A172 (cell line): Measurements from ENCODE around the gene NDUFB11. TPM values are rescaled to one million over a fixed set of nuclear protein-coding genes. Genes with fewer than 3 reads are reported as not detected.
"Not testable (repeated sequence)": the region's sequence is repeated elsewhere in the genome, so short reads cannot be mapped to it uniquely, and the experiment has no call there.

Source experiments
- DNase-seq: peaks from one replicate; pipeline ENCODE4 v3.0.0-alpha.2; 2015; ENCODE audit warnings: low spot score
- total RNA-seq: library from RNA; depleted of rRNA; stranded (reverse); fragments of >200 nt; shearing (Covaris generic); gene quantifications from 2 replicates; pipeline ENCODE4 v1.2.3, GENCODE V29; 2014

Gene NDUFB11
- total RNA-seq, 1 experiment from 2014 or later = 120 TPM

DNA sequence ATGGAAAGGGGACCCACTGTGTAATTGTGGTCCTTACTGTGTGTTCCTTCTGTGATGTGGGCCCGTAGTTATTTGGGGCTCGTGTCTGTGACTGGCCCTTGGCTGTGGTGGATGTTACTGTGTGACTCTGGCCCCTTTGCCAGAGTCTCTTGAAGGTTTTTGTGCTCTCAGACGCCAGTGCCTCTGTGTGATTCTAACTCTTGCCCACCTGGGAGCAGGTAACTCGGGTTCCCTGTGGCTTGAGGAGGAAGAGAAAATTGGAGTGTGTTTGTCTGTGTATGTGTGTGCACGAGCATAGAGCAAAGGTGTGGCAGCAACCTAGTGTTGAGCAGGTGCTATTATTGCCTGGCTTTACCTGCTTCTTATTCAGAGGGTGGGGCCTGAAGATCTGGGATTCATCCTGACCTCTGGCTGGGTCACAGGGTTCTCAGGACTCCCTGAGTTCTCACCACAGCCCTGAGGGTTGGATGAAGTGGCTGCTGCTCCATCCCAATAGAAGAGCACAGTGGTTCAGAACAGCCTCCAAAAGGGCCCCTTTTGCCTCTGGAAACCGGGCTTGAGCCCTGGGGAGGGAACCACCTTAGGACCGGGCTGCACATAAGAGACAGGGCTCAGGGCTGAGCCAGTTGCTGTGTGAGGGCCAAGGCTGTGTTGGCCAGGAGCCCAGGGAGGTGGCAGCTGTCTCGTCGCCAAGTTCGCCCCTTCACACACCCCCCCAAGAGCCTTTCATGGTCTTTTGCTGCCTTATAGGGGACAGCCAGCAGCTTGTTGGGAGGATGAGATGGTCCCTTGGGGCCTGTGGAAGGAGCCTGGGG is 1.8 kb upstream of the NDUFB11 start:
- DNase-seq = no peak

DNA sequence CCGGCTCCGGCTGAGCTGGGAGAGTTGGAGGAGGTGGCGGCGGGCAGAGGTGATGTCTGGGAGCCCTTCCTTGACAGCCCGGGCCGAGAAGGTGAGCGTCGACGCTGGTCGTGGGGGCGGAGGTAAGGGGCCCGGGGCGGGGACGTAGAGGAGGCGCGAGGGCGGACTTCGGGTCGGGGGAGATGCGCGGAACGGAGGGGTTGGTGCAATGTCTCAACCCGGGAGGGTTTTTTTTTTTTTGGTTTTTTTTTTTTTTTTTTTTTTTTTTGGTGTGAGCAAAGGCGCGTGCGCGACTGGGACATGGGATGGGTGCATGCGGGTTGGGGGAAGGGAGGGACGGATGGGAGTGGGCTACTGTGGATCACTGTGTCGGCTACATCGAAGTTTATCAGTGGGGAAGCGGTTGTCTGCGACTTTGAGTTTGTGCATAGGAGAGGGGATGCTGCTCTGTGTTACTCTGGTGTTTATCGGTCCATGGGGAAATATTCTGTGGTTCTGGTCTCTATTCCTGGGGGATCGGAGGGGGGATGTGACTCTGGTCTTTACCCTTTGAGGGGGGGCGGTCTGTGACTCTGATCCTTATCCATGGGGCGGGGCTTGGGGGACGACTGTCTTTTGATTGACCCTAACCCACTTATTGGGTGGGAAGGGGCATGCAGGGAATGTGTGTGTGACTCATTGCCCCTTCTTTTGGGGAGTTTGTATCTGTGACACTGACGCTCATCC is 1.1 kb upstream of the NDUFB11 start:
- no peak for DNase-seq

DNA sequence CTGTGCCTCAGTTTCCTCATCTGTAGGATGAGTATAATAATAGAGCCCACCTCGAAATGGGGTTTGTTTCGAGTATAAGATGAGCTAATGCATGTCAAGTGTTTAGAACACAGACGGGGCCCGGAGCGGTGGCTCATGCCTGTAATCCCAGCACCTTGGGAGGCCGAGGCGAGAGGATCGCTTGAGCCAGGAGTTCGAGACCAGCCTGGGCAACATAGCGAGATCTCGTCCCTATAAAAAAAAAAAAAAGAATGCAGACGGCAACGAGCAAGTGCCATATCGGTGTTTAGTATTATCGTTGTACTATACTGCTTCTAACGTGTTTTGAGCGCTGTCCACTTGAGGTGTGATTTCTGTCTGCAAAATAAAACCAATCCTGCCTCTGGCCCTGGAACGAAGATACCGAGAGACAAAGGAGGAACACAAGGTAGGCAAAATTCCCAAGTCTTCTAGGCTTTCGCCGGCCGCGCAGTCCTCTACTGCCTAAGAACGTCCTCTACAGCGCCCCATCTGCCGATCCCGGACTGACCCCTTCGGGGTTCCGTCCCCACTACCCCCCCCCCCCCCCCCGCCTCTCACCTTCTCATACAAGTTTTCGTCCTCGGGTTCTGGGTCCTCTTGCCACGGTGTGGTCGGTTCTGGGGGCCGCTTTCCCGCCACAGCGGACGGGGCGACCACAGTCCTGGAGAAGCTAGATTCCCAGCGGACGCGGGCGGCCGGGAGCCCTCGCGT is 442 bp downstream of the NDUFB11 start:
- peak; percentile 17 for DNase-seq

DNA sequence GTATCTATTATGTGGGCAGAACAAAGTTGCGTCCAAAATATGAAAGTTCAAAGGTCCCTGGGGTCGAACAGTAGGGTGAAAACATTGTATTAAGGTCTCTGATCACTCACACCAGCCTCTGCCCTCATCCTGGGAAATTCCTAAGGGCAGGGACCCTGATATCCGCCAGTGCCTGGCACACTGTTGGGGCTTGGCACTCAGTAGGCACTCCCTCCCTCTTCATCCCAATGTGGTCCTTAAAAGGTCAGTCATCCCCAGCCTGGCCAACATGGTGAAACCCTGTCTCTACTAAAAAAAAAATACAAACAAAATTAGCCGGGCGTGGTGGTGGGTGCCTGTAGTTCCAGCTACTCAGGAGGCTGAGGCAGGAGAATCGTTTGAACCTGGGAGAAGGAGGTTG is 6.3 kb downstream of the NDUFB11 start:
- no peak for DNase-seq

DNA sequence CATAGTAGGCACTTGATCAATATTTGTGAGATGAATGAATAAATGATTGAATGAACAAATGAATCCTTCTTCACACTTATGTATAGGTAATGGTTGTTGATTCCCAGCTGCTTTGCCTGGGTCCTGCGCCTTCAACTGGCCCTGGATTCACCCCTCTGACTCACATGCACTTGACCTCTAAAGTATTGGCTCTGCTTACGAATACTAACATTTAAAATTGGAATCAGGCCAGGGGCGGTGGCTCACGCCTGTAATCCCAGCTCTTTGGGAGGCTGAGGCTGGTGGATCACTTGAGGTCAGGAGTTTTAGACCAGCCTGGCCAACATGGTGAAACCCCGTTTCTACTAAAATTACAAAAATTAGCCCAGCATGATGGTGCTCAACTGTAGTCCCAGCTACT is 8.9 kb downstream of the NDUFB11 start:
- DNase-seq = peak; percentile 35

DNA sequence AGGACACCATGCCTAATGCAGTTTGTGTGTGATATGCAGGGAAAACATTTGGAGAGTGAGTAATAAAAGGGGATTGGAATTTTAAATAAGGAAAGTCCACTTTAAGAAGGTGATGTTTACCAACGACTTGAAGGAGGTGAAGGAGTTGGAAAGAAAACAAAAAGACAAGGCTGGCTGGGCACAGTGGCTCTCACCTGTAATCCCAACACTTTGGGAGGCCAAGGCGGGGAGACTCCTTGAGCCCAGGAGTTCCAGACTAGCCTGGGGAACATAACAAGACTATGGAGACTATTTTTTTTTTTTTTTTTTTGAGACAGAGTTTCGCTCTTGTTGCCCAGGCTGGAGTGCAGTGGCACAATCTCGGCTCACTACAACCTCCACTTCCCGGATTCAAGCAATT is 11.0 kb downstream of the NDUFB11 start:
- no peak for DNase-seq

DNA sequence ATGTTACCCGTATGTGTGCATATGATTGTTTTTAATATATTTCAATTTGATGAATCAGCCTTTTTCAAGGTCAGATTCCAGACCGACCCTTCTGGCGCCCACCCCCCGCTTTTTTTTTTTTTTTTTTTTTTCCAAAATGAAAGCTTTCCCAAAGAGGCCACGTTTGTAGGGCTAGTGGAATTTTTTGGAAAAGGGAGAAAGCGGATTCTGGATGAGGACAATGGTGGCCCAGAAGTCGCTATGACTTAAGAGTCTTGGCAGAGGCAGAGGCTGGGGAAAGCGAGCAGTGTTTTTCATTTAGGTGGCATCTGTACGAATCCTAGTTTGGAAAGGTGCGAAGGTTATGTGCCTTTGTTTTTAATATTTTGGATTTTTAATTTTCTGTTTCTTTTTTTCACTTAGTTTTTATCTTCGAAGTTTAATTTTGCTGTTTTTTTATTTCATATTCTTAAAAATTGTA is 14.6 kb downstream of the NDUFB11 start:
- DNase-seq = no peak

DNA sequence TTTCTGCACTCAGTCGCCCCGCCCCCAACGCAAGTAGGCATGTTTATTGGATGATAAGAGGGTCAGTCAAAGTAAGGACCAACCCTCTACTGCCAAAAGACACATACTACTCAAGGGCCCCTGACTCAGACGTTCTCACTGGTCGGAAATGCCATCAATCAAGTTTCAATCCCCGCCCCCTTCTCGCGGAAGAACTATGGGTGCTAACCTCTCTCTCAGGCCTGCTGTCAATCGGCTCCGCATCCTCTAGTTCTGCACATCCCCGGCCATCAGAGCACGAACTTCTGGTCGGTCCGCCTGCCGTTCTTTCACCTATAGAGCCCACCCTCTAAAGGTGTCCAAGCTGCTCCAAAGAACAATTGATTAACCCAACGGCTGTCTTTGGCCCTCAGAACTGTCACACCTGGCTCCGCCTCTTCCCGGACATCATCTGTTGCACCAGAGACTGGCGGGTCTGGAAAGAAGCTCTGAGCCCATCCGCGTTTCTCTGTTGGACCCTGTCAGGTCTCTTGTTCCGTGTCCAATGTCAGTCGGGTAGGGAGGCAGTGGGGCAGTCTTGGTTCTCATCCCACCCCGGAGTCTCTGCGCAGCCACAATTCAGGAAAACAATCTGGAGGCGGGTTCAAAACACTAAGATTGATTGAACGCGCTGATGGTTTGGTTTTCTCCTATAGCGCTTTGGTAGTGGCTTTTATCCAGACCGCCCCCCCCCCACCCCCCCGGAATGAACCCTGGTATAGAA is 15.2 kb downstream of the NDUFB11 start:
- peak; percentile 96 for DNase-seq

DNA sequence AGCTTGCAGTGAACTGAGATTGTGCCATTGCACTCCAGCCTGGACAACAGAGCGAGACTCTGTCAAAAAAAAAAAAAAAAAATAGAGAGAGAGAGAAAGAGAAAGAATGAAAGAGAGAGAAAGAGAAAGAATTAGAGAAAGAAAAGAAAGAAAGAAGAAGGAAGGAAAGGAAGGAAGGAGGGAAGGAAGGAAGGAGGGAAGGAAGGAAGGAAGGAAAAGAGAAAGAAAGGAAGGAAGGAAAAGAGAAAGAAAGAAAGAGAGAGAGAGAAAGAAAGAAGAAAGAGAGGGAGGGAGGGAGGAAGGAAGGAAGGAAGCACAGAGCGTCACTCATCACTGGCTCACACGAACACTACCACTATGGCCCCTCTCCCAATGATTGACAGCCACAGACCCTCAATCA is 20.0 kb downstream of the NDUFB11 start:
- DNase-seq = not testable (repeated sequence)

DNA sequence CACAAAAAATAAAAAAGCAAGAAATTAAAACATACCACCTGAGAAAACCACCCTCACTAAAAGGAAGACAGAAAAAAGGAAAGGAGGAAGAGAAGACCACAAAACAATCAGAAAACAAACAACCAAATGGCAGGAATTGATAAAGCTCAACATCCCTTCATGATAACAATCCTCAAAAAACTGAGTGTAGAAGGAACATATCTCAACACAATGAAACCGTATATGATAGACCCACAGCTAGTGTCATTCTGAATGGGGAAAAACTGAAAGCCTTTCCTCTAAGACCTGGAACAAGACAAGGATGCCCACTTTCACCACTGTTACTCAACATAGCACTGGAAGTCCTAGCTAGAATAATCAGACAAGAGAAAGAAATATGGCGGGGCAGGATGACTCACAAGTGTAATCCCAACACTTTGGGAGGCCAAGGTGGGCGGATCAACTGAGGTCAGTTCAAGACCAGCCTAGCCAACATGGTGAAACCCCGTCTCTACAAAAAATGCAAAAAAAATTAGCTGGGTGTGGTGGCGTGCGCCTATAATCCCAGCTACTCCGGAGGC is 27.9 kb downstream of the NDUFB11 start:
- DNase-seq = not testable (repeated sequence)

DNA sequence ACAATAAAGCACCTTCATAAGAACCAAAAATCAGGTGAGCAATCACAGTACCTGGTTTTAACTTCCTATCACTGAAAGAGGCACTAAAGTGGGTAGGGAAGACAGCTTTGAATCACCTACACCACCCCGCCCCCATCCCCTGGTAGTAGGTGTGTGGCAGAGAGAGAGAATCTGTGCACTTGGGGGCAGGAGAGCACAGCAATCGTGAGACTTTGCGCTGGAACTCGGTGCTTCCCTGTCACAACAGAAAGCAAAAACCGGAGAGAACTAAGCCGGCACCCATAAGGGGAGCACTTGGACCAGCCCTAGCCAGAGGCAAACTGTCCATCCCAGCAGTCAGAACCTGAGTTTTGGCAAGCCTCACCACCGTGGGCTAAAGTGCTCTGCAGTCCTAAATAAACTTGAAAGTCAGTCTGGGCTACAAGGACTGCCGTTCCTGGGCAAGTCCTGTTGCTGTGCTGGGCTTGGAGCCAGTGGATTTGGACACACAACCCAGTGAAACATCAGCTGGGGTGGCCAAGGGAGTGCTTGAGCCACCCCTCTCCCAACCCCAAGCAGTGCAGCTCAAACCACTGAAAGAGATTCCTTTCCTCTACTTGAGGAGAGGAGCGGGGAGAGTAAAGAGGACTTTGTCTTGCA is 32.1 kb downstream of the NDUFB11 start:
- DNase-seq = no peak

DNA sequence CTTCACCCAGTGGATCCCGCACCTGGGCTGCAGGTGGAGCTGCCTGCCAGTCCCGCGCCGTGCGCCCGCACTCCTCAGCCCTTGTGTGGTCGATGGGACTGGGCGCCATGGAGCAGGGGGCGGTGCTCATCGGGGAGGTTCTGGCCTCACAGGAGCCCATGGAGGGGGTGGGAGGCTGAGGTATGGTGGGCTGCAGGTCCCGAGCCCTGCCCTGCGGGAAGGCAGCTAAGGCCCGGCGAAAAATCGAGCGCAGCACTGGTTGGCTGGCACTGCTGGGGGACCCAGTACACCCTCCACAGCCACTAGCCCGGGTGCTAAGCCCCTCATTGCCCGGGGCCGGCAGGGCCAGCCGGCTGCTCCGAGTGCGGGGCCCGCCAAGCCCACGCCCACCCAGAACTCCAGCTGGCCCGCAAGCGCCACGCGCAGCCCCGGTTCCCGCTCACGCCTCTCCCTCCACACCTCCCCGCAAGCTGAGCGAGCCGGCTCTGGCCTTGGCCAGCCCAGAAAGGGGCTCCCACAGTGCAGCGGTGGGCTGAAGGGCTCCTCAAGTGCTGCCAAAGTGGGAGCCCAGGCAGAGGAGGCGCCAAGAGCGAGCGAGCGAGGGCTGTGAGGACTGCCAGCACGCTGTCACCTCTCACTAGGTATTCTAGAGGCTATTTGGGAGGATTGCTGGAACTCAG is 33.4 kb downstream of the NDUFB11 start:
- DNase-seq = not testable (repeated sequence)

DNA sequence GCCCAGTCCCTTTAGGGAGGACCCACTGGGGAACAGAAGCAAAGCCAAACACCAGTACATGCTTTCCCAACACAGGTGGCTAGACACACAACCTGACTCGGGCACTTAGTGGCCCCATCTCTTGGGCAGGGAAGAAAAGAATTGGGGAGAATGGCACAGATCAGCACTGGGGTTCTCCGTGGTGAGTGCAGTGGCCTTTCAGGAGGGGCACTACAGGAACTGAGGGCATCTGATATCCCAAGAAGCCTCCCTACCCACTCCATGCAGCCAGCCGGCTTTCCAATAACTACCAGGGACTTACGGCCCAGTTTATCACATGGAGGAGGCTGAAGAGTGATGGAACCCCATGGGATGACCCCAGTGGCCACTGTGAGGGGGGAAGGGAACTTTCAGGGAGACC is 43.3 kb downstream of the NDUFB11 start:
- no peak for DNase-seq

DNA sequence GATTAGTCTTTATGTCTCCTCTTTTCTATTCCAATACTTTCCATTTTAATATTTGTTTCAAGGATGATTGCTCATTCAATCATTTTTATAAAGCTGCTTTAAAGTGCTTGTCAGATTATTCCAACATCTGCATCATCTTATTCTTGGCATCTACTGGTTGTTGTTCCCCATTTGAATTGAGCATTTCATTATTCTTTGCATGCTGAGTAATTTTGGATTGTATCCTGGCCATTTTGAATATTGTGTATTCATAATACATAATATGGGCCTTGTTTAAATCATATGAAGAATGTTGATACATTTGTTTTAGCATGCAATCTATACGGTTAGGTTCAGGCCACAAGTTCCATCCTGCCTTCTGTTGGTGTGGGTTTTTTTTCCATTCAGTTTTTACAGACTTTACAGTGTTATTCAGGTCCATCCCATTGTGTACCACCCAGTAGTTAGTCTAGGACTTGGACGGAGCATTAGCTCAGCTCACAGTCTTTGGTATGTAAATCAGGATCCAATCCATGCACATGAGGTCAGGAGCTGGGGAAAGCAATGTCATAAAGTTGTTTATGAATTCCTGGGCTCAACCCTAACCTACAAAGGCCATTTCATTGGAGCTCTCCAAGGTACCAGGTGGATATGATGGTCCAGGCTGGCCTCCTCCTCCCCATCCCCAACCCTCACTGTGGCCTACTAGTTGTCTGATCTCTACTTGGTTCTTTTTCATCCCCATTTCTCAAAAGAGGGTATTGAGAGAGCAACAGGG is 46.0 kb downstream of the NDUFB11 start:
- no peak for DNase-seq

DNA sequence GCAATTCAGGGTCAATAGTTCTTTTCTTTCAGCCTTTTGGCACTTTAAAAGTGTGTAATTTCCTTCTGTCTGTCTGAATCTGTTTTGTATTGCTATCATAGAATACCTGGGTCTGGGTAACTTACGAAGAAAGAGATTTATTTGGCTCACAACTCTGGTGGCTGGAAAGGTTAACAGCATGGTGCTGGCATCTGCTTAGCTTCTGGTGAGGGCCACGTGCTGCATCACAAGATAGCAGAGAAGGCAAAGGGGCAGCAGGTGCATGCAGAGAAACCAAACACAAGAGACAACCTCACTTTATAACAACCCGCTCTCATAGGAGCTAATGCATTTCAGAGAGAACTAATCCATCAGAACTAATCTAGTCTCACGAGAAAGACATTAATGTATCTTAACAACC is 47.5 kb downstream of the NDUFB11 start:
- no peak for DNase-seq

DNA sequence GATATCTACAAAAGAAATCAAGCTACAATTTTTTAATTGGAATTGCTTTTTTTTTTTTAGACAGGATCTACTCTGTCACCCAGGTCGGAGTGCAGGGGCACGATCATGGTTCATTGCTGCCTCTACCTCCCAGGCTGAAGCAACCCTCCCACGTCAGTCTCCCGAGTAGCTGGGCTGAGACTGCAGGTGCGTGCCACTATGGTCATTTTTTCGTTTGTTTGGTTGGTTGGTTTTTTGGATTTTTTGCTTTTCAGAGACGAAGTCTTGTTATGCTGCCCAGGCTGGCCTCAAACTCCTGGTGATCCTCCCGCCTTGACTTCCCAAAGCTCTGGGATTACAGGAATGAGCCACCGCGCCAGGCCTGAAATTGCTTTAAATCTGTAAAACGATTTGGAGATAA is 50.6 kb downstream of the NDUFB11 start:
- no peak for DNase-seq

DNA sequence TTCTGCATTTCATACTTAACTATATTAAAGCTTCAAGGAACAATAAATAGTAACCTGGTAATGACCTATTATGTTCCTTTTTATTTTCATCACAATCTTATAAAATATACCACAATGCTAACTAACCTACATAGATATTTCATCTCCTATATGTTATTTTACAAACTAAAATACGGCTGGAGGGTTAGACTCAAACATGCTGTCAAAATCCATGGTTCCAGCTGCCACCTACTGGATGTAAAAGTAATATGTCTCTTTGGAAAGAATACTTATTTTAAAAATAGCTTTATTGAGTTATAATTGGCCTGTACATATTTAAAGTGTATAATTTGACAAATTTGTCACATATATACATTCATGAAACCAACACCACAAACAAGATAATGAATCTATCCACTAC is 51.3 kb downstream of the NDUFB11 start:
- DNase-seq = no peak
